HG03442 (cell line): ENCODE data around the gene PRG2.
"Not testable (repeated sequence)": the region's sequence is repeated elsewhere in the genome, so short reads cannot be mapped to it uniquely, and the experiment has no call there.

Experiments used
- ATAC-seq: cut with Tn5 transposase; IDR thresholded peaks from one replicate; pipeline ENCODE4 v1.9.1; 2021; ENCODE audit warnings: mild to moderate bottlenecking, moderate library complexity; ENCODE audit not compliant: unreplicated experiment

PRG2 gene

DNA sequence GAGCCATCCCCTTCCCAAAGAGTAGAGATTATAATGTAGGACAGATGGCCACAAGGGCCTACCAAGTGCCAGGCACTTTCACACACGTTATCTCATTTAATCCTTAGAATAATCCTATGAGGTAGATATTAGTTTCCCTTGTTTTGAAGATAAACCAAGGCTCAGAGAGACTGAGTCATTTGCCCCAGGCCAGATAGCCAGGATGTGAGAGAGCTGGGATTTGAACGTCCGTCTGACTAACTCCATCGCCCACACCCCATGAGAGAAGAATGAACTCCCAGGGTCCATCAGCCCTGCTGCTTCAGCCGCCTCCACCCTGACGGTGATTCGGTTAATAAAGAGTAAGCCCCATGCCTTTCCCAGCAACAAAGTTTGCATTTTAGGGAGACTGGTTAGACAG, 20.2 kb downstream of the PRG2 start:
- no peak for ATAC-seq

GRCh38 chr11:57368845-57369232, 21.6 kb downstream of the PRG2 start:
- ATAC-seq: no peak

GRCh38 chr11:57368106-57368844, 22.2 kb downstream of the PRG2 start:
- no peak for ATAC-seq

GRCh38 chr11:57364851-57365660, 25.4 kb downstream of the PRG2 start:
- no peak for ATAC-seq

GRCh38 chr11:57363131-57364080, 27.0 kb downstream of the PRG2 start:
- ATAC-seq: no peak

- no peak for ATAC-seq
Observed at GRCh38 chr11:57361926-57362325, 28.5 kb downstream of the PRG2 start.

- not testable (repeated sequence) for ATAC-seq
Observed at GRCh38 chr11:57361420-57361819, 29.0 kb downstream of the PRG2 start.

DNA sequence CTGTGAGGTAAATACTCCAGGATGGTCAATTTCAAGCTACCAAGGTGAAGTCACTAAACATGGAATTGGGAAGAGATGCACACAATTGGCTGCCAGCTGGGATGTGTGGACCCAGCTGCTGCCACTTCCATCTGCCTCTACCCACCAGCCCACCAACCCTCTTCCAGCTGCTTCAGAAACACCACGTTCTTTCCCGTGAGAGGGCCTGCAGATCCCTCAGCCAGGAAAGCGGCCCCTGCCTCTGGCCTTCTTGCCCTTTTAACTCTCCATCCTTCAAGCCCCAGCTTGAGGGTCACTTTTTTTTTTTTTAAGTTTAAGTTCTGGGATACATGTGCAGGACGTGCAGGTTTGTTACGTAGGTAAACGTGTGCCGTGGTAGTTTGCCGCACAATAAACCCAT, 29.5 kb downstream of the PRG2 start:
- ATAC-seq: no peak

DNA sequence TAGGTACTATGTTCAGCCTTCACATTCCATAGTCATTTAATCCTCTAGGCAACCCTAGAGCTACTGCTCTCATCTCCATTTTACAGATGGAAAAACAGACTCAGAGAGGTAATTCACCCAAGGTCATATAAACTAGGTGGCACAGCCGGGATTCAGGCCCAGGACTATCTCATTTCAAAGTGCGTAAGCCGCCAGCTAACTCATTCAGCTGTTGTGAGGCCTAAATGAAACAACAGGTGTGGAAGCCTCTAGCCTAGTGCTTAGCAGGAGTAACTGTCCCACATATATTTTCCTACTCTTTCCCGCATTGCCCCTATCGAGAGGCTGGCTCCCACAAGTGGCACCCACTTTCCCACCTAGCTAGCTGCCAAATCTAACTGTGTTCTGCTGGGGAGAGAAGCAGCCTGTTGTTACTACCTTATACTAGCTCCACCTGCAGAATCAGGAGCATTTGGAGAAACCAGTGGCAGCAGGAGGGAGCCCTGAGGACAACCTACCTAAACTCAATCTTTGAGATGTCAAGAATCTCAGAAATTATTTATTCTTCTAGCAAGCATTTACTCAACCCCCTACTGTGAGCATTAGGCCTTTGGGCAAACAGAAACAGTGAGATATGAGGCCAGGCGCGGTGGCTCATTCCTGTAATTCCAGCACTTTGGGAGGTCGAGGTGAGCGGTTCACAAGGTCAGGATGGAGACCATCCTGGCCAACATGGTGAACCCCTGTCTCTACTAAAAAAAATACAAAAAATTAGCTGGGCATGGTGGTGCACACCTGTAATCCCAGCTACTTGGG, 30.4 kb downstream of the PRG2 start:
- ATAC-seq: no peak

GRCh38 chr11:57359396-57359795, 31.1 kb downstream of the PRG2 start:
- no peak for ATAC-seq

DNA sequence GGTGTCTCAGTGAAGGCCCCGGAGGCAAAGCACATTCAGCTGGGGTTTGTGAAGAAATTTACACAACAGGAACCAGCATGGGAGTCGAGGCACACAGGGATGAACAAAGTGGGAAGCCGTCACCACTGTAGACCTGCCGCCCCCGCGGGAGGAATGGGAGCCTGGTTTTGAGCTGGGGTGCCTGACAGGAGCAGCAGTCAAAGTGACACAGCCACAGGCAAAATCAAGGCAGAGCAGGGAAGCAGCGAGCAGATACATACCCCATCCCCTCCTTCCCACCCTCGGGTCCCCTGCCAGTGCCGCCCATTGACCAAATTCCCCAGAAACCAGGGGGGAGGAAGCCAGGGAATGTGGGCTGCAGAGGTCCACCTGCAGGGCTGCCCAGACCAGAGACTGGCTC, 31.5 kb downstream of the PRG2 start:
- no peak for ATAC-seq

GRCh38 chr11:57358543-57358961, 31.9 kb downstream of the PRG2 start:
- no peak for ATAC-seq

DNA sequence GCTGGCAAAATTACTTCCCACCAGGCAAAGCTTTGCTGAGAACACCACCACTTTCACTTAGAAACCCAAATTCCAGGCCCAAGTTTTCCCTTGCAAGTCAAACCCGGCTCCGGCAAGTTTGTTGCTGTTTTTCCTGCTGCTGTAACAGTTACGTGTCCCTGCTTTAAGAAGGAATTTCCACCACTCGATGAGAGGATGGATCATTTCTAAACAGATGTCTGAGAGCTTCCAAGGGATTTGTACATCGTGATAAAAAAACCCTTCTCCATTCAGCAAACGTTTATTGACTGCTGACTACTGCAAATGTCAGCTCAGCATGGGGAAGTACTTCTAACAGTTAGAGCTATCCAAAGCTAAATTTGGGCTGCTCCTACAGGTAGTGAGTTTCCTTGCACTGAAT, 32.6 kb downstream of the PRG2 start:
- no peak for ATAC-seq

DNA sequence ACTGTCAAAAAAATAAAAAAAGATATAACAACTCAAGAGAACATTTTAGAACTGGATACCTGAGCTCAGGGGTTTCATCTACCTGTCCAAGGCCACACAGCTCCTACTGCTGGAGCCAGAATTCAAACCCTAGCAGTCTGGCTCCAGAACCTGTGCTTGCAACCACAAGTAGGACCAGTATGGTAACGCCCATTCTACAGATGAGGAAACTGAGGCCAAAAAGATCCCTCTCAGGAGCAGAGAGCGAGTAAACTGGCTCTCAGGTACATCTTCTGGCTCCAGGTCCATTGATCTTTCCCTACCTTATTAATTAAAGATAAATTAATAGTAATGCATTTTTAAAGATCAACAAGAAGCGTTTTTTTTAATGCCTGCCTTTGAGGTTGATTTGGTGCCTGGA, 33.1 kb downstream of the PRG2 start:
- no peak for ATAC-seq

- ATAC-seq: no peak
Observed at GRCh38 chr11:57356268-57356667, 34.2 kb downstream of the PRG2 start.

GRCh38 chr11:57354699-57355098, 35.8 kb downstream of the PRG2 start:
- no peak for ATAC-seq

DNA sequence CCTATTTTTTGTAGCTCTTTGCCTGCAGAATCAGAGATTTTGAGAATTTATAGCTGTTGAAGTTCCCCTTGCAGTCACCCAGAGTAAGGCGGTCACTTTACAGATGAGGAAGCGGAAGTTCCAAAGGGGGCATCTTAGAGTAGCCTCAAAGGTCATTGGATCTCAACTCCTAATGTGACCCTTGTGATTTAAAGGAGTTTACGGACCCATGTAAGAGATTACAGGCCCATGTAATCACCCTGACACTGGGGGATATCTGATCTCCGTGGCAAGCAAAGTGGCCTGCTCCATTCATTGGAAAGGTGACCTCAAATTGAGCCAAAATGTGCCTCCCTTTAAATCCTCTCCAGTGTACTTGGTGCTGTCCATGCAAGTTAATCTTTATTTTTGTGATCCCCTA, 36.6 kb downstream of the PRG2 start:
- ATAC-seq: no peak

- no peak for ATAC-seq
Observed at GRCh38 chr11:57353446-57353845, 37.0 kb downstream of the PRG2 start.

DNA sequence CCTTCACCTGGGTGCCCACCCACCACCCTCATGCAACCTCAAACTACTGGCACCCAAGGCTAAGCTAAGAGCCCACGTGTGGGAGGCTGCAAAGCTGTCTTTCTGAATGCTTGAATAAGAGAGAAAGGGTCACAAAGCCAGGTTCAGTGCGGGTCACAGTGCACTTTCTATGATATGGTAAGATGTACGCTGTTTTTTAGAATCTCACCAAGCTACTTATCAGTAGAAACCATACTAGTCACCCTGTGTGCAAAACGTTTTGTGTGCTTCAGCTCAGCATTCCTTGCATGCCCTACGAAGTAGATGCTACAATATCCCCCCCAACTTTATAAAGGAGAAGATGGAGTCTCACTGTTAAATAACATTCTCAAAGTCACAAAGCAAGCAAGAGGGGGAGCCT, 37.4 kb downstream of the PRG2 start:
- no peak for ATAC-seq

- ATAC-seq: no peak
Observed at GRCh38 chr11:57349491-57350274, 40.8 kb downstream of the PRG2 start.
